Measurements from ENCODE around the gene PLCL1.

Gene PLCL1

GRCh38 chr2:197858607-197859140 lies 54.3 kb downstream of the PLCL1 start:
- no peak for FAIRE-seq

- no peak for FAIRE-seq
Observed at GRCh38 chr2:197862246-197862955, 58.0 kb downstream of the PLCL1 start.

- FAIRE-seq, result no peak
Observed at GRCh38 chr2:197863744-197864143, 59.4 kb downstream of the PLCL1 start.

- FAIRE-seq, result no peak
Observed at GRCh38 chr2:197866455-197866854, 62.1 kb downstream of the PLCL1 start.

GRCh38 chr2:197867033-197867432 lies 62.6 kb downstream of the PLCL1 start:
- no peak for FAIRE-seq

- FAIRE-seq, result no peak
Observed at GRCh38 chr2:197867624-197868023, 63.2 kb downstream of the PLCL1 start.

GRCh38 chr2:197868206-197868605 lies 63.8 kb downstream of the PLCL1 start:
- FAIRE-seq, result no peak

GRCh38 chr2:197869041-197869440 lies 64.6 kb downstream of the PLCL1 start:
- no peak for FAIRE-seq

GRCh38 chr2:197869501-197870111 lies 65.2 kb downstream of the PLCL1 start:
- no peak for FAIRE-seq

- FAIRE-seq, result no peak
Observed at GRCh38 chr2:197870137-197870536, 65.7 kb downstream of the PLCL1 start.

GRCh38 chr2:197871780-197872456 lies 67.5 kb downstream of the PLCL1 start:
- no peak for FAIRE-seq

GRCh38 chr2:197873293-197873701 lies 68.9 kb downstream of the PLCL1 start:
- no peak for FAIRE-seq

GRCh38 chr2:197875763-197876162 lies 71.4 kb downstream of the PLCL1 start:
- FAIRE-seq, result no peak

GRCh38 chr2:197876524-197876923 lies 72.1 kb downstream of the PLCL1 start:
- FAIRE-seq, result no peak

- FAIRE-seq, result no peak
Observed at GRCh38 chr2:197877038-197877437, 72.6 kb downstream of the PLCL1 start.

- FAIRE-seq, result no peak
Observed at GRCh38 chr2:197878792-197879191, 74.4 kb downstream of the PLCL1 start.

GRCh38 chr2:197879812-197880408 lies 75.5 kb downstream of the PLCL1 start:
- FAIRE-seq, result no peak

- FAIRE-seq, result no peak
Observed at GRCh38 chr2:197883354-197884032, 79.1 kb downstream of the PLCL1 start.

- no peak for FAIRE-seq
Observed at GRCh38 chr2:197884252-197884651, 79.9 kb downstream of the PLCL1 start.

GRCh38 chr2:197885126-197885525 lies 80.7 kb downstream of the PLCL1 start:
- no peak for FAIRE-seq

GRCh38 chr2:197885587-197885986 lies 81.2 kb downstream of the PLCL1 start:
- no peak for FAIRE-seq

- no peak for FAIRE-seq
Observed at GRCh38 chr2:197888321-197888720, 83.9 kb downstream of the PLCL1 start.

- FAIRE-seq, result no peak
Observed at GRCh38 chr2:197889041-197889440, 84.6 kb downstream of the PLCL1 start.

Measured in TTC549 (cell line).